Right renal pelvis (tissue), 4 donors: ENCODE data around the gene POFUT2. TPM values are rescaled to one million over a fixed set of nuclear protein-coding genes. Genes with fewer than 3 reads are reported as not detected.

Experiments used
- DNase-seq, 4 donors: peaks; one replicate each; pipeline ENCODE4 v3.0.0-alpha.2; 2013; ENCODE audit warnings: low read depth in 4 of 4, low spot score in 3 of 4, missing footprints in 1 of 4
- polyA plus RNA-seq, 4 donors: library from polyadenylated mRNA; unstranded; fragments of 120-200 nt; gene quantifications; one replicate each; pipeline ENCODE4 v1.2.1, GENCODE V29; 2013; ENCODE audit not compliant: insufficient read length in 4 of 4

POFUT2 gene
- polyA plus RNA-seq, 4 donors, result 34.6 to 42.1 (median 35.3) TPM

DNA sequence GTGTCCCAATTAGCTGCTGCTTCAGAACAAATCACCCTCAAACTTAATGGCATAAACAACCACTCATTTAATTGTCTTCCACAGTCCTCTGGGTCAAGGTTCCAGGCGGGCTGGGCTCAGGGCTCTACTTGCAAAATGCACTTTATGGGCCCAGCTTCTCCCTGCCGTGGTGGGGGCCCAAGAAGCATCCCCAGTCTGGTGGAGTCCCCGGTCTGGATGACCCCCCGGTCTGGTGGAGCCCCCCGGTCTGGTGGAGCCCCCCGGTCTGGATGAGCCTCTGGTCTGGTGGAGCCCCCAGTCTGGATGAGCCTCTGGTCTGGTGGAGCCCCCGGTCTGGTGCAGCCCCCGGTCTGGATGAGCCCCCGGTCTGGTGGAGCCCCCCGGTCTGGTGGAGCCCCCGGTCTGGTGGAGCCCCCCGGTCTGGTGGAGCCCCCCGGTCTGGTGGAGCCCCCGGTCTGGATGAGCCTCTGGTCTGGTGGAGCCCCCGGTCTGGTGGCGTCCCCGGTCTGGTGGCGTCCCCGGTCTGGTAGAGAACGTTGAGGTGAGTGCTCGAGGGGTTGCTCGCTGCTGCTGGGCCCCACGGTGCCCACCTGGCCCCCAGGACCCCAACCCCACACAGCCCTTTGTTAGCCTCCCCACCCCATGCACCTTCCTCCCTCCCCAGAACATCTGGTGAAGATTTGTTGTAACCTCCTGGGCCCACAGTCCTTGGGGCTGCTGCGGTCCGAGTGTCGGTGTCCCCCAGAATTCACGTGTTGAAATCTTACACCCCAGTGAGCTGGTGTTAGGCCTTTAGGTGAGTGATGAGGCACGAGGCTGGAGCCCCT, 33.8 kb downstream of the POFUT2 start:
- no peak for DNase-seq

DNA sequence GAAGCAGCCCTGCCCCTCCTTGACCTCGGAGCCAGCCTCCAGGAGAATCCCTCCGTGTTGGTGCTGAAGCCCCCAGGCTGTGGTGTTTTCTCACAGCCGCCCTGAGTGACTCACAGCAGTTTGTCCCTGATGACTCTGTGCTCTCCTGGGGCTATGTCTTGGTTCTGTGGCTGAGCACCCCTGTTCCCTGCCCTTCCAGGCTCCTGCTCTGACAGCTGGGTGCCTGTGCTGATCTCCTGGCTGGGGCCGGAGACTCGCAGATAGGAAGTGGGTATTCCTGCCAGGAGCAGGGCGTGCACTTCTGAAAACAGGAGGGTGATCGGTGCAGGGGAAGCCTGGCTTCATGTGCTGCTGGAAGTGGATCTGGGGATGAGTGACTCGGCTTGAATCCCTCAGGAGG, 34.5 kb downstream of the POFUT2 start:
- DNase-seq, result no peak

DNA sequence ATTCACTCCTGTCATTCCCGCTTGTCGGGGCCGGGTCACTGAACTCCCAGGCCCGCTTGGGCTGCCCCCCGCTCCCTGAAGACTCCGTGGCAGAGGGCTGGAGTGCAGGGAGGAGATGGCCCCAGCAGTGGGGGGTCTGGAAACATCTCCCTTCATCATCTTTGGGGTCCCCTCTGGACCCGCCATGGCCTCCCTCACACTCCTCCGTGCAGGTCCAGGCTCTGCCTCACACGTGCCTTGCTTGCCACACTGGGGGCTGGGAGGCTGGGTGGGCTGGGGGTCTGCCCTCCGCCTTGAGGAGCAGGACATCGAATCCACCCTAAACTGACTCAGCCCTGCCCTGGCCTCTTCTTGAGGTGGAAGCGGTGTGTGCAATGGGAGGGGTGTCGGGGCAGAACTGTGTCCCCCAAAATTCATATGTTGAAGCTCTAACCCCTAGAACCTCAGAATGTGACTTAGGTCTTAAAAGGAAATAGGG, 35.2 kb downstream of the POFUT2 start:
- no peak for DNase-seq

DNA sequence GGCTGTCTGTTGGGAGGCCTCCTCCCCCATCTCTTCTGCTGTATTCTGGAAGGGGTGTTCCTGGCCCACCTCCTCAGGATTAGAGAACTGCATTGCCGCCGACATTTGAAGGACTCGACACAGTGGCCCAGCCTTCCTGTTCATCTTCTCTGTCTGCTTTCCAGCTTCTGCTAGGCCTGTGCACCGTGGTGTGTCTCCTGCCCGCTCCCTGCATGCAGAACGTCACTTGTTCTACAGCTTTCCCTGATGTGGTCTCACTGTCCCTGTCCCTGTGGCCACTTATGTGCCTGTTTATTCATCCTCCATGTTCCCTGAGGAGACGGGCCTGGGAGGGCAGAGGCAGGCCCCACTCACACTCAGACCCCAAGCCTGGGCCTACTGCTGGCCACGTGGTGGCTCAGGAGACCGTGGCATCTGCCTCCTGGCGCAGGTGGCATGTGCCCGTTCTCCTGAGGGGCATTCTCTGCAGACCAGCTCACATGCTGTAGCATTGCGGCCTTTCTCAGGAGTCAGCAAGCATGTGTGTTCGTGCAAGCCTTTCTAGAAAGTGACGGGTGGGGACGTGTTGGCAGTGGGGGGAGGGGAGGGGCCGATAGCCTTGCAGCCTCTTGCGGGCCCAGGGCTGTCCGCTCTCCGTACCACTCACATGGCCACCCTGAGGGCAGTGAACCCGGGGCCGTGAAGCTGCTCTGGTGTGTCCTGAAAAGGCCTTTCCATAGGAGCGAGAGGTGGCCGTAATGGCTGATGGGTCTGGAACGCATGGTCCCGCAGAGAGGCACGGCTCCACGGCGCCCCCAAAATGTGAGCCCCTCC, 35.9 kb downstream of the POFUT2 start:
- no peak for DNase-seq

DNA sequence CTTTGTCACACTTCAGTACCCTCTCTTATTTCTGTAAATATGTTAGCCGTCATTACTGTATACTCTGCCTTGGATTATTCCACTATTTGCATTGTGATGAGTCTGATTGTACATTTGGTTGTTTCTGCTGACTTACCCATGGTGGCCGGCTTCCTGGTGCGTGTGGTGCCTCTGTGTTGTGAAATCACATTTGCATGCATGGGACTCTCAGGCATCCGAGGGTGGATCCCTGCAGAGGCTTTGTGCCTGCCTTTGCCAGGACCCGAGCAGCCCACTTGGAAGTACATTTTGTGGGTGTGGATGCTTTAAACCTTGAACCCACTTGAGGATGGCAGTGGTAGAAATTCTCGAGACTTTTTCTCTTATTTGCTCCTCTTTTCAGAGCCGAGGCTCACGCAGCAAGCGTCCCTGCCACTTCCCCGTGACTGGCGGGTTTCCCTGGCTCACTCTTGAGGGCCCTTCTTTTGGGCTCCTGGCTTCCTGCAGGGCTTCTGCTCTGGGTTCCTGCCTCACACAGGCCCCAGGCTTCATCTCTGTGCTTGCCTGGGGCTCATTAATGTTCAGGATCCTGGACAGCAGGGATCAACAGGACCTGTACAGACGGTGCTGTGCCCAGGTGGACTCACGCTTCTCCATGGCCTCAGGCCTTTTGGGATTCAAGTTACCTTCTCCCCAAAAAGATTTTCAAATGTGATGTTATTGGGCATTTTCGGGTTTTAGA, 36.6 kb downstream of the POFUT2 start:
- no peak for DNase-seq

DNA sequence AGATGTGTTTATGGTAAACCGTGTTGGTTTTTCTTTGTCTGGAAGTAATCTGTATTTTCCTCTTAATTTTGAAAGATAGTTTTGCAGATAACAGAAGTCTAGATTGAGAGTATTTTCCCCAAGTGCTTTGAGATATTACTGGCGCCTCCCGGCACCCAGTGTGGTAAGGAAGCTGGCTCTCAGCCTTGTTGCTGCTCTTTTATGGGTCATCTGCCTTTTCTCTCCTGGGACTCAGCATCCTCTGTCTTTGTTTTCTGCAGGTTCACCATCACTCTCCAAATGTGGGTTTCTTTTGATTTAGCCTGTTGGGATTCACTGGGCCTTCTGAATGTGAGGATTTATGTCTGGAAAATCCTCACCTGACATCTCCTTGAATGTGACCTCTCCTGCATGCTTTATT, 37.4 kb downstream of the POFUT2 start:
- DNase-seq, result no peak

DNA sequence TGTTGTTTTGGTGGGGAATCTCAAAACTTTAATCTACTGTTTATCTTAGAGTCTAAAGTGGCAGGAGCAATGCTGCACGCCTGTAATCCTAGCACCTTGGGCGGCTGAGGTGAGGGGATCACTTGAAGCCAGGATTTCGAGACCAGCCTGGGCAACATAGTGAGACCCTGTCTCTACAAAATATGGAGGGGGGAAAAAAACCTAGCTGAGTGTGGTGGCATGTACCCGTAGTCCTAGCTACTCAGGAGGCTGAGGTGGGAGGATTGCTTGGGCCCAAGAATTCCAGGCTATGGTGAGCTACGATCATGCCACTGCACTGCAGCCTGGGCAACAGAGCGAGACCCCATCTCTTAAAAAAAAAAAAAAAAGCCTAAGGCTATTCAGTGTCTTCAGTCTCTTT, 38.1 kb downstream of the POFUT2 start:
- no peak for DNase-seq

DNA sequence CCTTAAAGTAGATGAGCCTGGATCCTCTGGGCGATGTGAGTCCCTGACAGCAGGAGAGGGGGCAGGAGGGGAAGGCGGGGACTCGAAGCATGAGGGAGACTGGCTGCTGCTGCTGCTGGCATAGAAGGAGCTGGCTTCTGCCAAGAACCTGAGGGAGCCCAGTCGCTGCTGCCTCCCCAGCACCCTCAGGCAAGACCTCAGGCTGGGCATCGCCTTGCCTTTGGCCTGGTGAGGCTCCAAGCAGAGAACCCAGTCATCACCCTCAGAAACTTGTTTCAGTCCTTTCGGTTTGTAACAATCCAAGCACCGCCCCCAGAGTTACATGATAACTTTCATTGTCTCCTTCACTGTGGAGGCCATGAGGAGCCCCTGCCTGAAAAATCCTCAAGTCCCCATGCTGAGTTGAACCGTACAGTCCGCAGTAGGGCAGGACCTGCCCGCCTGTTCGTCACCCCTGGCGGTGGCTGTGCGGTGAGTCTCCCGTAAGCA, 38.8 kb downstream of the POFUT2 start:
- DNase-seq, result no peak

DNA sequence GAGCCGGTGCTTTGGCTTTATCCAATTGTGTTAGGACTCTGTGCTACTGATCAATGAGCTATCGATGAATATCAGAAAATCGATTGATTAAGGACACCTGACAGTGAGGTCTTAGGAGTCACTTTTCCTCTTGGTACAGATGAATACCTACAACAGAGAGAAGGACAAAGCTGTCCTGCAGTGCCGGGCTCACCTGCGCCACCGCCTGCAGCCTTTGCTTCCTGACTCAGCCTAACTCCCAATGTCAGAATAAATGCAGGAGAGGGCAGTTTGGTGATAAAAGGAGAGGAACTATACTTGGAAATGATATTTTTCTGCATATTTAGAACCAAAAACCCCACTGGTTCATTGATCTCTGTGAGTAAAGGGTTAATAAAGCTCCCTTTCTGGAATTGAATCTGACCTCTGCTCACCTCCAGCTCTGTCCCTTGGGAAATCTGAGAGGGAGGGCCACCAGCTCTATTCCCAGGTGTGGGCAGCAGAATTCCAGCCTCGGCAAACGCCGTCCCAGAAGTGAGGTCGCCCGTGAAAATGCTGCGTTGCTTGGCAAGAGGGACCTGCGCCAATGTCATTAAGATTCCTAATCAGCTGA, 39.3 kb downstream of the POFUT2 start:
- DNase-seq, result no peak

DNA sequence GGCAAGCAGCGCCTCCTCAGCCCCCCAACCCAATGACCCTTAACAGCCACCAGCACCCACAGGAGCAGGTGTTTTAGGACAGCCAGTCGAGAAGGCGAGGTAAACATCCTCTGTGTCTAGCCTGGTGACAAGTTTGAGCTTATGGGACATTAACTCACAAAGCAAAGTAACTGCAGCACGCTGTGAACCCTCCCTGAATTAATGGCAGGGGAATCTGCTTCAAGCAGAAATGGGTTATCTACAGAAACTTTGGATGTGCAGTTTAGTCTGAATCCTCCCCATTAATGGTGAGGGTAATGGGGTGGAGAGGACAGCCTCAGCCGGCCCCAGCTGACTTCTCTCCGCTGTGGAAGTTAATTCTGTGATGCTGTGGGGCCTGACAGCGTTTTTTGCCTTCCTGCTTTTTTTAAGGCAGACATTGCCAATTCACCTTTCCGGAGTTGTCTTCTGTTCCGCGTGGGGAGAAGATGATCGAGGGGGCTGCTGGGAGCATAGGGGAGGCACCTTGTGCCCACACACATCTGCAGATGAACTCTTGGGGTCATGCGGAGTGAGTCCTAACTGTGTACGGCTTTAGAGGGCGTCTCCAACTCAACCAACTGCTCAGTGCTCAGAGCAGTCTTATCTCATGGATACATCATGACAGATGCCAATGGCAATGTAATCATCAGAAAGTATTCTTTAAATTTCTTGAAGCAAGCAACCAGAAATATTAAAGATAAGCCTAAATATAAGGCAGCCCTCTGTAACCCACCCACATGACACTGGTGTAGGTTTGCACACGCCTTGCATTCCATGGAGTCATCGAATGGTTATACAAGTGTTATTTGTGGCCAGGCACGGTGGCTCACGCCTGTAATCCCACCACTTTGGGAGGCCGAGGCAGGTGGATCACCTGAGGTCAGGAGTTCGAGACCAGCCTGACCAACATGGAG, 41.0 kb downstream of the POFUT2 start:
- DNase-seq, result no peak

DNA sequence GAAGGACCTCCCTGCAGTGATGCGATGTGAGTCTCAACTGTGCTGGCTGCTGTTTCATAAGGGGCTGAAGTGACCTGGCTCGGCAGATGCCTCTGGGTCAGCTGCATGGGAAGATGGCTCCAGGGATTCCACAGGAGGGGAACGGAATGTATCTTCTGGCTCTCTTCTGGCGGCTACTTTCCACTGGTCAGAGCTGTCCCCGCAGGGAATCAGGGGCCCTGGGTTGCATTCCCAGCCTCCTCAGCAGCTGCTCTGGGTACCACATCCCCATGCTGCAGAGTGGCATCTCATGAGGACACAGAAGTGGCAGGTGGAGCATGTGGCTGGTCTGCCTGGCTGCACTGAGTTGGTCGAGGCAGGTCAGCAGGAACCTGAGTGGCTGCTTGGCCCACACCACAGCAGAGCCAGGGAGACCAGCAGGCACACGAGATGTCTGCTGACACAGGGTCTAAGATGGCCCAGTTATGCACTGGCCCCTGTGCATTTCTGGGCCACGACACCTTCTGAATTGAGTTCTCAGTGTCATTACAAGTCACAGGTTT, 42.8 kb downstream of the POFUT2 start:
- no peak for DNase-seq

DNA sequence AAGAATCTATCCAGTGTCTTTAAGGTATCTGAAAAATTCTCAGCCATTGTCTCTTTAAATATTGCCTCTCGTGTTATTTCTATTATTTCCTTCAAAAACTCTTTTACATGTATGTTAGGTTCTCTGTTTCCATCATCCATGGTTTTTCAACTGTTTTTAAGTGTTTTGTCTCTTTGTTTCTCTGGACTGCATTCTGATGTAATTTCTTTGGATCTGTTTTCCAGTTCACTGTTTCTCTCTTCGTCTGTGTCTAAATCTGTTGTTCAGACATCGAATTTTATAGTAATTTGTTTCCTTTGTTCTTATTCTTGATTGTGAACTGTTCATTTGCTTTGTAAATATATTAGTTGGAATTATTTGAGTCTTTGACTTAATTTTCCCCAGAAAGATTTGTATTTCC, 44.1 kb downstream of the POFUT2 start:
- DNase-seq, result no peak

DNA sequence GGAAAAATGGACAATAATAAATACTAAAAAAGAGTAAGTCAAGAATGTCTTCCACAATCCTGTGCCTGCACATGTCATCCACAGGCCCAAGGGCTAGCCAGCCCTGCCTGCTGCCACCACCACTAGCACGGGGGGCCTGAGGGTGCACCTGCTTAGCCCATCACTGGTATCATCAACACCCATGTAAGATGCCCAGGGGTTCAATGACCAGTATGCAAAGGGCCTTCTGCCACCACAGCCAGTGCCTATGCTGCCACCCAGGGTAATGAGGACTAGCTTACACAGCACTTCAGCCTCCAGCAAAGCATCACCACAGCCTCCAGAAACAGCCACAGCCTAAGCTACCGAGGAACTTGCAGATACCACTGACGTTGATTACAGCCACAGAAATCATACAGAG, 46.3 kb downstream of the POFUT2 start:
- DNase-seq, result no peak

DNA sequence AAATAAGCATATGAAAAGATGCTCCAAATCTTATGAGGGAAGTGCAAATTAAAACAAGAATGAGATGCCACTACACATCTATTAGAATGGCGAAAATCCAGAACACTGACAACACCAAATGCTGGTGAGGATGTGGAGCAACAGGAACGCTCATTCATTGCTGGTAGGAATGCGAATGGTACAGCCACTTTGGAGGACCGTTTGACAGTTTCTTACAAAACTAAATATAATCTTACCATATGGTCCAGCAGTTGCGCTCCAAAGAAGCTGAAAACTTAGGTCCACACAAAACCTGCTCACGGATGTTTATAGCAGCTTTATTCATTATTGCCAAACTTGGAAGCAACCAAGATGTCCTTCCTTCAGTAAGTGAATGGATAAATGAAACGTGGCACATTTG, 50.3 kb downstream of the POFUT2 start:
- no peak for DNase-seq

DNA sequence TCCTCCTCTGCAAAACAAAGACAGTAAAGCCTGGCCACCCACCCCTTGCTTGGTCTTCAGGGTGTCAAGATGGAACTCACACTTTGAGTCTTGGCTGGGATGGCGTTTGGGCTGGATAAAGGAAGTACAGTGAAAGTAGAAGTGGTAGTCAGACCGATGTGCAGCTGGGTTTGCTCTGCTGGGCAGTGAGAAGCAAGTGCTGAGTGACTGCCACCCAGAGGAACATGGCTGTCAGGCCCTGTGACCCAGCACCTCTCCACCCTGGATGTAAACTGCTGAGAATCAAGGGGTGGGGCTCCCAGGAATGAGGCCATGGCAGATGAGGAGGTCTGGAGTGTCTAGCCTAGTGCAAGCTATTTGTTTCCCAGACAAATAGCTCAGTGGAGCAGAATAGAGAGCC, 51.2 kb downstream of the POFUT2 start:
- no peak for DNase-seq

DNA sequence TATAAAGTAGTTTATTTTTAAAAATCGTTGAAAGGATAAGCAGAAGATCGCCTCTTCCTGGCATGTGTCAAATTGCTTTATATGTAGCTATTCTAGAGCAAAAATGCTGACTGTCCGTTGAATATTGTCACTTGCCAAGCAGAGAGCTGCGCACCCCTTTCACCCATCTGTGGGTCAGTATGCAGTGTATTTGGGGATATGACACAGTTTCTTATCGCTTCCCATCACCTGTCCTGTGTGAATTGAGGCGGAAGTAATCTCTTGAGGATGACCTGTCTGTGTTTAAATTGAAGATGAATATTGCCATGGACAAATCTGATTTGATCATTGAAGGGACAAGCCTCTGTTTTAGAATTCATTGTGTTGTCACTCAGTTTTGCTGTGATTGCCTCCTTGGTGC, 52.2 kb downstream of the POFUT2 start:
- no peak for DNase-seq

DNA sequence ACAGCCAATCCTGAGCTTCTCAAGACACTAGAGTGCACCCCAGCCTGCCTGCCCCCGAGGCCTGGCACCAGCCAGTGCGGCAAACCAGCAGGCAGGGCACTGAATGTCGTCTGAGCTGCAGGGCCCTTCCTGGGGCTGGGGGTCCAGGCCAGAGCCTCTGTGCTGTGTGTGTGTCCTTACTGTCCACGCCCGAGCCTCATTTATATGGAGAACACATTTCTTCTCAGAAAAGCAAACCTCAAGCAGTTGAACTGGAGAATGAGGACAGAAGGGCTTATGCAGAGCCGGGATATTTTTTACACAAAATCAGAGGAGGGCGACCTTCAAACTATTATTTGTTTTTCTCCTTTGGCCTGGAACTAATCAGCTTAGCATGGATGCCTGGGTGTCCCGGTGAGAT, 52.7 kb downstream of the POFUT2 start:
- DNase-seq, result no peak

DNA sequence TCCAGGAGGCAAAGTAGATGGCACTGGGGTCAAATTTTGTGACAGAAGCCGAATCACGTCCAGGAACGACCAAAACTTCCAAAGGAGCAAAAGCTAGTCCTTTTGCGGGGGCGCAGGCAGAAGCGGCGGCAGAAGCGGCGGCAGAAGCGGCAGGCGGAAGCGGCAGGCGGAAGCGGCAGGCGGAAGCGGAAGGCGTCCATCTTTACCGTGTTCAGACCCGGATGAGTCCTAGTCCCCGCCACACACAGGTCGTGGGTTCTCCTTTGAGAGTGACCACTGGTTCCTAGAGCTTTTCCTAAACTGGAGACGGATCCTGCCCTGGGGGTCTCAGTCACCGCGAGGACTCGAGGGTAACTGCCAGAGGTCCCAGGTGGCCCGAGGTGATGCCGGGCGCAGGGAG, 53.6 kb downstream of the POFUT2 start:
- no peak for DNase-seq

DNA sequence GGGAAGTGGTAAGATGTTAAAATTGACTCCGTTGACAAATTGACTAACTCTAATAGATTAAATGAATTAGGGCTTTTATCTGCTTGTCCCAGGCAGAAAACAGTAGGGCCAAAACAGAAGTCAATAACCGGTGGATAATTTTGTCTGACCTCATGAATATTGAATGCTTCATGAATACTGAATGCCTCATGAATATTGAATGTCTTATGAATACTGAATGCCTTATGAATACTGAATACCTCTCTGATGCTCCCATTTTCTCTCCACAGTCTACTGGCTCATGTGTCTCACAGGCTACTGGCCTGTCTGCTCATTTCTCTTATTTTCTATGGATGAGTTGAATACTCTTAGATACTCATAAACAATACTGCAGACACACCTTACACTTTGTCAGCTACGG, 56.0 kb downstream of the POFUT2 start:
- no peak for DNase-seq
